H9 (cell line): ENCODE data around the gene CAPN5. TPM values are rescaled to one million over a fixed set of nuclear protein-coding genes. Genes with fewer than 3 reads are reported as not detected.

Experiments used
- DNase-seq: peaks from one replicate; pipeline ENCODE4 v3.0.0-alpha.2; 2017
- H2AFZ ChIP-seq: one replicate; pipeline ENCODE4 v1.6.1; 2013; ENCODE audit warnings: mild to moderate bottlenecking, low read length, control low read depth, moderate library complexity
- H2AK5ac ChIP-seq: 2 replicates; pipeline ENCODE4 v1.6.1; 2013; ENCODE audit warnings: low read length, control low read depth, mixed read lengths; ENCODE audit not compliant: insufficient read length
- H2BK120ac ChIP-seq: one replicate; pipeline ENCODE4 v1.6.1; 2013; ENCODE audit warnings: low read depth, mild to moderate bottlenecking, low read length, control low read depth, inconsistent platforms; ENCODE audit not compliant: poor library complexity, severe bottlenecking
- H2BK12ac ChIP-seq: 2 replicates; pipeline ENCODE4 v1.6.1; 2013; ENCODE audit warnings: low read length, control low read depth, mixed read lengths, low read depth; ENCODE audit not compliant: insufficient read length
- H2BK15ac ChIP-seq: 2 replicates; pipeline ENCODE4 v1.6.1; 2013; ENCODE audit warnings: low read depth, low read length, control low read depth
- H2BK20ac ChIP-seq: one replicate; pipeline ENCODE4 v1.6.1; 2013; ENCODE audit warnings: low read depth, mild to moderate bottlenecking, low read length, control low read depth, inconsistent platforms; ENCODE audit not compliant: poor library complexity, severe bottlenecking
- H2BK5ac ChIP-seq: 2 replicates; pipeline ENCODE4 v1.6.1; 2013; ENCODE audit warnings: low read length, control low read depth, mixed read lengths; ENCODE audit not compliant: insufficient read length
- H3K14ac ChIP-seq: 2 replicates; pipeline ENCODE4 v1.6.1; 2013; ENCODE audit warnings: low read length, control low read depth; ENCODE audit not compliant: insufficient read depth
- H3K18ac ChIP-seq: 2 replicates; pipeline ENCODE4 v1.6.1; 2013; ENCODE audit warnings: low read depth, mild to moderate bottlenecking, mixed read lengths, low read length, control low read depth; ENCODE audit not compliant: insufficient read length
- H3K23ac ChIP-seq: 2 replicates; pipeline ENCODE4 v1.6.1; 2013; ENCODE audit warnings: low read length, control low read depth, mixed read lengths, low read depth; ENCODE audit not compliant: insufficient read length
- H3K23me2 ChIP-seq: 2 replicates; pipeline ENCODE4 v1.6.1; 2013; ENCODE audit warnings: low read depth, mild to moderate bottlenecking, mixed read lengths, low read length, control low read depth; ENCODE audit not compliant: insufficient read length, poor library complexity, severe bottlenecking
- H3K27ac ChIP-seq: 2 replicates; pipeline ENCODE4 v1.5.1; 2013; ENCODE audit warnings: low read length, control low read depth, mixed read lengths, low read depth; ENCODE audit not compliant: insufficient read length
- H3K27me3 ChIP-seq: 2 replicates; pipeline ENCODE4 v1.6.1; 2013; ENCODE audit warnings: low read length, control low read depth, inconsistent platforms; ENCODE audit not compliant: insufficient read depth
- H3K4ac ChIP-seq: 2 replicates; pipeline ENCODE4 v1.6.1; 2013; ENCODE audit warnings: low read depth, mild to moderate bottlenecking, control low read depth, inconsistent platforms, low read length, moderate library complexity
- H3K4me1 ChIP-seq: 2 replicates; pipeline ENCODE4 v1.6.1; 2013; ENCODE audit warnings: low read length, control low read depth, inconsistent platforms; ENCODE audit not compliant: insufficient read depth
- H3K4me2 ChIP-seq: 2 replicates; pipeline ENCODE4 v1.6.1; 2013; ENCODE audit warnings: low read length, control low read depth, mixed read lengths; ENCODE audit not compliant: insufficient read length, insufficient read depth
- H3K56ac ChIP-seq: 2 replicates; pipeline ENCODE4 v1.6.1; 2013; ENCODE audit warnings: low read depth, mild to moderate bottlenecking, mixed read lengths, low read length, control low read depth; ENCODE audit not compliant: insufficient read length
- H3K79me1 ChIP-seq: 2 replicates; pipeline ENCODE4 v1.6.1; 2013; ENCODE audit warnings: low read depth, mild to moderate bottlenecking, moderate library complexity, low read length, control low read depth, inconsistent platforms; ENCODE audit not compliant: insufficient read depth, poor library complexity, severe bottlenecking
- H3K79me2 ChIP-seq: 2 replicates; pipeline ENCODE4 v1.6.1; 2013; ENCODE audit warnings: low read length, control low read depth, inconsistent platforms; ENCODE audit not compliant: insufficient read depth
- H3K9ac ChIP-seq: 2 replicates; pipeline ENCODE4 v1.6.1; 2013; ENCODE audit warnings: low read length, control low read depth, mixed read lengths; ENCODE audit not compliant: insufficient read length; ENCODE audit errors: extremely low read depth
- H3K9me3 ChIP-seq: one replicate; pipeline ENCODE4 v1.6.1; 2013; ENCODE audit warnings: low read depth, low read length, inconsistent platforms; ENCODE audit not compliant: control insufficient read depth
- H3T11ph ChIP-seq: one replicate; pipeline ENCODE4 v1.6.1; 2013; ENCODE audit warnings: mild to moderate bottlenecking, low read length, control low read depth, inconsistent platforms
- H4K20me1 ChIP-seq: one replicate; pipeline ENCODE4 v1.6.1; 2013; ENCODE audit not compliant: control insufficient read depth, insufficient read length, insufficient read depth
- H4K5ac ChIP-seq: 2 replicates; pipeline ENCODE4 v1.6.1; 2013; ENCODE audit warnings: low read depth, mild to moderate bottlenecking, mixed read lengths, low read length, control low read depth; ENCODE audit not compliant: insufficient read length
- H4K8ac ChIP-seq: replicated peaks from 2 replicates; pipeline ENCODE4 v1.6.1; 2013; ENCODE audit warnings: low read length, control low read depth, mixed read lengths, low read depth; ENCODE audit not compliant: insufficient read length
- H4K91ac ChIP-seq: 2 replicates; pipeline ENCODE4 v1.6.1; 2013; ENCODE audit warnings: low read depth, mild to moderate bottlenecking, moderate library complexity, mixed read lengths, low read length, control low read depth; ENCODE audit not compliant: insufficient read length
- H3K27ac Mint-ChIP-seq, 3 experiments: 2 replicates in 2 of 3; 3 replicates in 1 of 3; pipeline ENCODE4 v1.8.0; 2020 to 2021; ENCODE audit warnings: mixed read lengths in 3 of 3, mild to moderate bottlenecking in 1 of 3, moderate library complexity in 1 of 3
- H3K27me3 Mint-ChIP-seq: 2 replicates; pipeline ENCODE4 v1.8.0; 2021; ENCODE audit warnings: low read depth, mild to moderate bottlenecking, moderate library complexity, mixed read lengths
- H3K36me3 Mint-ChIP-seq, 3 experiments: 2 replicates in 2 of 3; 3 replicates in 1 of 3; pipeline ENCODE4 v1.8.0; 2020 to 2021; ENCODE audit warnings: low read depth in 3 of 3, mixed read lengths in 3 of 3; ENCODE audit not compliant: insufficient read depth in 1 of 3
- H3K4me1 Mint-ChIP-seq, 2 experiments: 2 replicates each; pipeline ENCODE4 v1.8.0; 2020; ENCODE audit warnings: mixed read lengths in 2 of 2
- H3K4me3 Mint-ChIP-seq, 2 experiments: 2 replicates in 1 of 2; 3 replicates in 1 of 2; pipeline ENCODE4 v1.8.0; 2020 to 2021; ENCODE audit warnings: mild to moderate bottlenecking in 2 of 2, mixed read lengths in 2 of 2, moderate library complexity in 1 of 2
- H3K9me3 Mint-ChIP-seq, 2 experiments: 2 replicates in 1 of 2; 3 replicates in 1 of 2; pipeline ENCODE4 v1.8.0; 2020; ENCODE audit warnings: mild to moderate bottlenecking in 2 of 2, mixed read lengths in 2 of 2, moderate library complexity in 1 of 2
- CTCF ChIP-seq: fragments of 200-600 bp; sonication (generic); conservative IDR thresholded peaks from 3 replicates; pipeline ENCODE4 v1.8.0; 2021; ENCODE audit warnings: antibody characterized with exemption, mild to moderate bottlenecking
- WGBS: extraction: QIAGEN DNeasy Blood & Tissue Kit; methylation state at CpG from one replicate; pipeline ENCODE4 v1.1.7; 2013; ENCODE audit warnings: missing lambda C conversion rate, low lambda C conversion rate, mixed read lengths; ENCODE audit not compliant: insufficient read length; ENCODE audit errors: extremely low coverage; 5-methylcytosine and 5-hydroxymethylcytosine counted together
- total RNA-seq: library from RNA; stranded (reverse); gene quantifications from 2 replicates; pipeline ENCODE4 v1.2.1, GENCODE V29; 2021

Gene CAPN5
- total RNA-seq, 1 experiment from 2014 or later = 16.7 TPM

GRCh38 chr11:77112641-77113381, 46.0 kb downstream of the CAPN5 start:
- no peak overlapping the region for H3K4ac ChIP-seq
- no peak overlapping the region for H4K5ac ChIP-seq
- H2AFZ ChIP-seq = no peak overlapping the region
- no peaks in the 10 kb centered on the region for H3K23me2 ChIP-seq
- H3K56ac ChIP-seq = no peak overlapping the region
- H3T11ph ChIP-seq = no peak overlapping the region
- no peaks in the 10 kb centered on the region for H3K9me3 ChIP-seq
- no peaks in the 10 kb centered on the region for H3K27me3 ChIP-seq
- no peaks in the 10 kb centered on the region for H3K79me2 ChIP-seq
- H3K23ac ChIP-seq = no peak overlapping the region
- no peak overlapping the region for H3K4me3 Mint-ChIP-seq
- H3K9ac ChIP-seq = no peak overlapping the region
- no peaks in the 10 kb centered on the region; a peak in 1 of 7 replicates for H3K36me3 Mint-ChIP-seq
- no peak overlapping the region for H3K18ac ChIP-seq
- no peak overlapping the region for H2BK15ac ChIP-seq
- H3K4me2 ChIP-seq = no peak overlapping the region
- no peak overlapping the region for H2BK5ac ChIP-seq
- no peak overlapping the region for H2BK12ac ChIP-seq
- H2BK20ac ChIP-seq = no peak overlapping the region
- no peaks in the 10 kb centered on the region for H3K4me1 ChIP-seq
- peak overlapping the region in 2 of 3 experiments; percentile 19 to 82; a peak in 2 of 7 replicates for H3K27ac Mint-ChIP-seq
- H4K20me1 ChIP-seq = no peaks in the 10 kb centered on the region
- WGBS = no CpG with 5 or more reads among the region's 20 CpGs
- H3K27me3 Mint-ChIP-seq = no peaks in the 10 kb centered on the region; the same call in 1 of the 2 replicates
- H3K79me1 ChIP-seq = no peaks in the 10 kb centered on the region
- H4K8ac ChIP-seq = no peak overlapping the region
- H3K4me1 Mint-ChIP-seq = peaks cover 5 to 8% of the 10 kb centered on the region in 2 experiments
- no peak overlapping the region for H2BK120ac ChIP-seq
- H4K91ac ChIP-seq = no peak overlapping the region
- no peak overlapping the region for H3K27ac ChIP-seq
- H3K14ac ChIP-seq = no peak overlapping the region
- DNase-seq = no peak
- TF ChIP-seq CTCF = no peak
- no peaks in the 10 kb centered on the region for H3K9me3 Mint-ChIP-seq
- H2AK5ac ChIP-seq = no peak overlapping the region
